ENCODE results near the gene SF3A2.
A peak's percentile ranks its signal among the peaks of the same experiment; 100 is the strongest.

The SF3A2 gene, protein sequence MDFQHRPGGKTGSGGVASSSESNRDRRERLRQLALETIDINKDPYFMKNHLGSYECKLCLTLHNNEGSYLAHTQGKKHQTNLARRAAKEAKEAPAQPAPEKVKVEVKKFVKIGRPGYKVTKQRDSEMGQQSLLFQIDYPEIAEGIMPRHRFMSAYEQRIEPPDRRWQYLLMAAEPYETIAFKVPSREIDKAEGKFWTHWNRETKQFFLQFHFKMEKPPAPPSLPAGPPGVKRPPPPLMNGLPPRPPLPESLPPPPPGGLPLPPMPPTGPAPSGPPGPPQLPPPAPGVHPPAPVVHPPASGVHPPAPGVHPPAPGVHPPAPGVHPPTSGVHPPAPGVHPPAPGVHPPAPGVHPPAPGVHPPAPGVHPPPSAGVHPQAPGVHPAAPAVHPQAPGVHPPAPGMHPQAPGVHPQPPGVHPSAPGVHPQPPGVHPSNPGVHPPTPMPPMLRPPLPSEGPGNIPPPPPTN

DNA sequence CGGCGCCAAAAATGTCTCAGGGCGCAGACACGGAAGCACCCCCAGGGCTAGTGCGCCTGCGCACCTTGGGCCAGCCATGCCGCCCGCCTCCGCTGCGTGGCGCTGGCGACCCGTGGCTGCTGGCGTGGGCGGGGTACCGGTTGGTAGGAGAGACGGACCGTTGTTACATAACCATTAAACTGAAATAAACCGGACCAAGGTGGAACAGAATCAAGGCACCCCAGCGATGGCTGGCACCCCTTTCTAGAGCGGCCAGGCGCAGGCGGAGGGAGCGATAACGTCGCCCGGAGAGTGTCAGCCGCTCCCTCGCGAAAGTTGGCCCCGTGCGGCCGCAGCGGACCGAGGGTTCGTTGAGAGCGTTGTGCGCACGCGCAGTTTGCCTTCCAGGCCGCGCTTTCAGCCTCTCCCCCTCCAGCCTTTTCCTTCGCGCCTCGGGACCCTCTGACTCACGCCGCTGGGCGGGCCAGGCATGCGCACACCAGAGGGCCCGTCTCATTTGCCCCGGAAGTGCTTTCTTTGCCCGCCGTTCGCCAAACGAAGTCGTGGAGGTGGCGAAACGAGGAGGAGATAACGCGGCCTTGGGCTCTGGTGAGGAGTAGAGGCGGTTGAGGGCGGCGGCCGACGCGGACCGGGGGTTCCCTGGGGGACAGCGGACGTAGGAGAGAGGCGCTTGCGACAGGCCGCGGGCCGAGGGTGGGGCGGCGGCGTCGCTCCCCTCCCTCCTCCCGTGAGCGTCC is at the start of gene SF3A2, which contains the start of gene PLEKHJ1:
Gene SF3A2 (plus strand): TSS at position 511 of the 737 bp plus-strand sequence. CDS start 6,595 bp downstream, outside the sequence.
Gene PLEKHJ1 (minus strand): TSS at position 16 of the 737 bp plus-strand sequence. CDS start 81 bp downstream, outside the sequence.
- H3K36me3 Mint-ChIP-seq (ENCODE audit: low read depth), result peaks cover 90% of the 10 kb centered on the region

DNA sequence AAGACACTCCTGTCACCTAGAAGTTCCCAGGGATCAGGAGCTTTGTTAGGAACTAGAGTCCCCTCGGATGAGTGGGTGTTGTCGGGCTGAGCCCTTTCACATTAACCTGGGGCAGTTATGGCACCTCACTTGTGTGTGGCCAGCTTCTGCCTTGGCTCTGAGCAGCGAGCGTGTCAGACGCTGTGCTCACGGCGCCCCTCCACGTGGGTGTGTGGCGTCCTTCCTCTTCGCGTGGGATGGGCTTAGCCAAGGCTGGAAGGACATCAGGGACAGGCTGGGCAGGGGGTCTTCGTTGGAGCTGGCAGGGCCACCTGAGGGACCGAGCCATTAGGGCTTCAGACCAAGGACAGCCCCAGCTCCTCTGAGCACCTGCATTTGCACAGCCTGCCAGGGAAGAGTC is 49.5 kb upstream of the SF3A2 start:
- Mint-ChIP-seq H3K9me3 (no peaks in the 10 kb centered on the region), H3K4me1 (ENCODE audit: low read depth) (peaks cover 25% of the 10 kb centered on the region), H3K27ac (peak overlapping the region; percentile 14), H3K27me3 (no peaks in the 10 kb centered on the region), H3K36me3 (ENCODE audit: low read depth) (peaks cover 91% of the 10 kb centered on the region), H3K4me3 (no peak overlapping the region)
- no peak for DNase-seq

More for the DNA sequence above, at the start of gene SF3A2, which contains the start of gene PLEKHJ1:
- peaks cover 68% of the 10 kb centered on the region for H3K4me1 Mint-ChIP-seq (ENCODE audit: low read depth)
- DNase-seq, result peak; percentile 100
- peak within 1 kb of the TSS; percentile 94 for H3K4me3 Mint-ChIP-seq
- no peaks in the 10 kb centered on the region for H3K9me3 Mint-ChIP-seq
- no peaks in the 10 kb centered on the region for H3K27me3 Mint-ChIP-seq
- peak within 1 kb of the TSS; percentile 96 for H3K27ac Mint-ChIP-seq

DNA sequence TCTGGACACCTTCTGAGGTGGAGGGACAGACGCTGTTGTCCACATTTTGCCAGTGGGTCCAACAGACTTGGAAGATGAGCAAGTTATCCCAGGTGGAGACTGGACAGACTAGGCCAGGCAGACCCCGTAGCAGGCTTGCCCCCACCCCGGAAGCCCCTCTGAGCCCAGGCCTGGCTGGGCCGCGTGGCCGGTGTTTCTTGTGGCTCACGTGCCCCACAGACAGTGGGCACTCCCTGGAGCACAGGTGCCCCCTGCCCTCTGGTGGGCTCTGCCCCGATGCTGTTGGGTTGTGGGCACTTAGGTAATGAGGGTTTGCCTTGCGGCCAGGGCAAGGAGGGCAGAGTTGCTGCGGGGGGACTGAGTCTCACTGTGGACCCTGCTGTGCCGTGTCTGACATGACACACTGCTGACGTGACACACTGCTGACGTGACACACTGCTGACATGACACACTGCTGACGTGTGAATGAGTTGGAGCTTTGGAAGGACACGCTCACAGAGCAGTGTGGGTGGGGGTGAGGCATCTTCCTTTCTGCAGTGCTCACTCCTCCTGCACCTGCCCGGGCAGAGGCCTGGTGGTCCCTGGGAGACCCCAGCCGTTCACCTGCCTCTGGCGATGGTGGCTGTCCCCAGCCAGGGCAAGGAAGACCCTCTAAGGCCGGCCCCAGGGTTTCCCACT is 47.8 kb upstream of the SF3A2 start:
- Mint-ChIP-seq H3K27ac (peak overlapping the region; percentile 50), H3K27me3 (no peaks in the 10 kb centered on the region), H3K9me3 (no peaks in the 10 kb centered on the region), H3K4me1 (ENCODE audit: low read depth) (peaks cover 24% of the 10 kb centered on the region), H3K4me3 (no peak overlapping the region), H3K36me3 (ENCODE audit: low read depth) (peaks cover 90% of the 10 kb centered on the region)
- no peak for DNase-seq

DNA sequence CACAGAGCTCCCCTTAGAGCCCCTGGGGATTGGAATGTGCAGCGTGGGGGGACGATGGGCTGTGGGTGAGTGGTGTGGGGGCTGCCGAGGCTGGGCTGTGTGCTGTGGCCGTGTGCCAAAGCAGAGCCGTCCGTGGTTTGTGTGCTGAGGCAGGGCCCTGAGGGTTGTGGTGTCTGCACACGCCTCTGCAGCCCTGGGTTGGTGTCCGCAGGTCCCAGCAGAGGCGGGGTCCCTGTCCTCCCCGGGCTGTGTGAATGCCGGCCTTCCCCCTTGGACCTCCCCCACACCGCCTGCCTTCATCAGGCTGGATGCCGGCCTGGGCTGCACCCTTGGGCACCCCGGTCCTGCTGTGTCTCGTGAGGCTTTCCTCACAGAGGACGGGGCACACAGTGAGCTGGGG is 46.7 kb upstream of the SF3A2 start:
- H3K27ac Mint-ChIP-seq, result no peak overlapping the region
- no peaks in the 10 kb centered on the region for H3K27me3 Mint-ChIP-seq
- H3K36me3 Mint-ChIP-seq (ENCODE audit: low read depth), result peaks cover 90% of the 10 kb centered on the region
- H3K9me3 Mint-ChIP-seq, result no peaks in the 10 kb centered on the region
- no peak overlapping the region for H3K4me3 Mint-ChIP-seq
- H3K4me1 Mint-ChIP-seq (ENCODE audit: low read depth), result peaks cover 17% of the 10 kb centered on the region
- no peak for DNase-seq

DNA sequence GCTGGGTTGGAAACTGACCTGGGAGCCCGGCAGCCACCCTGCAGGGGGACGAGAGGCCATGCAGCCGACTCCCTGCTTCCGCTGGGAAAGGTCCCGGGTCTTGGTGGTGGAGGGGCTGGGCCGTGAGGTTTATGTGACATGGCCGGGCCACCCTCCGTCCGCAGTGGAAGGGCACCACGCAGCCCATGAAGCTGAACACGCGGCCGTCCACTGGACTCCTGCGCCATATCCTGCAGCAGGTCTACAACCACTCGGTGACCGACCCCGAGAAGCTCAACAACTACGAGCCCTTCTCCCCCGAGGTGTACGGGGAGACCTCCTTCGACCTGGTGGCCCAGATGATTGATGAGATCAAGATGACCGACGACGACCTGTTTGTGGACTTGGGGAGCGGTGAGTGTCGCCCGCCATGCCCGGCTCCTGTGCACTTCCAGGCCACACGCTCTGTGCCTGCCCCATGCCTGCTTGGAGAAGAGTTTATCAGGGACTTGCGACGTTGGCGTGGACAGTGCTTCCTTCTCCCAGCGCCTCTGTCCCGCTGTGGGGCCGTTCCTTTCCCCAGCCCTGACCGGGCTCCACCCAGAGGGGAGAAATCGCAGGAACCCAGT is 45.7 kb upstream of the SF3A2 start:
- Mint-ChIP-seq H3K4me3 (no peak overlapping the region), H3K27me3 (no peaks in the 10 kb centered on the region), H3K36me3 (ENCODE audit: low read depth) (peaks cover 91% of the 10 kb centered on the region), H3K9me3 (no peaks in the 10 kb centered on the region), H3K27ac (no peak overlapping the region), H3K4me1 (ENCODE audit: low read depth) (peaks cover 14% of the 10 kb centered on the region)
- no peak for DNase-seq

DNA sequence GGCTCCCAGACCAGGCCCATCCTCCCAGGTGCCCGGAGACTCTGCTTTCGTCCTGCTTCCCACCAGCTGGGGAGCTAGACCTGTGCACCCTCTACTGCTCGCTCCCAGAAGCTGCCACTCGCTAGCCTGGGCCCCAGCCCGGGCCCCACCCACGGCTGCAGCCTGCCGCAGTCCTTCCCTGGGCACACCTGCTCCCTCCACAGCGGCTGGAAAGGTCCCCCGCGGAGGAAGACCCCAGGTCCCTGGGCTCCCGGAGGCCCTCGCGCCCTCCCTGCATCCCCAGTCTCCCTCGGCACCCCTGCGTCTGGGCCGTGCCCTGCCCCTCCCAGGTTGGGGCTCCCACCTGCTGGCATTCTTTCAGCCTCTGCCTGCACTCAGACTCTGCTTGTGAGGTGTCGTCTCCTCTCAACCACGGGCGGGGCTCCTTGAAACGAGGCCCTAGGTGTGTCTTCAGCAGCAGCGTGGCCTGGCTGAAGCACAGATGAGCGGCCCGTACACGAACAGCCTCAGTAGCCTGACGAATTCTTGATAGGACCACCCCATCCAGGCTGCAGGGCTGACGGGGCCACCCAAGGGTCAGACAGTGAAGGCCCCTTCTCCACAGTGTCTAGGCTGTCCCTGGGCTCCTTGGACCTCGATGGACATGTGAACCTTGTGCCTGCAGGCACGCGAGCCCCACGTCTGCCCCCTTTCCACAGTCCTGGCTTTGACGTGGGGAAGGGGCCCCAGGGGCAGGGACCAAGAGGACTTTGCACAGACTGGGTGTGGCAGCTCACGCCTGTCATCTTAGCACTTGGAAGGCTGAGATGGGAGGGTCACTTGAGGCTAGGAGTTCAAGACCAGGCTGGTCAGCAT is 44.9 kb upstream of the SF3A2 start:
- H3K4me3 Mint-ChIP-seq, result no peak overlapping the region
- no peaks in the 10 kb centered on the region for H3K9me3 Mint-ChIP-seq
- no peak for DNase-seq
- peaks cover 91% of the 10 kb centered on the region for H3K36me3 Mint-ChIP-seq (ENCODE audit: low read depth)
- H3K27me3 Mint-ChIP-seq, result no peaks in the 10 kb centered on the region
- peaks cover 14% of the 10 kb centered on the region for H3K4me1 Mint-ChIP-seq (ENCODE audit: low read depth)
- no peak overlapping the region for H3K27ac Mint-ChIP-seq

DNA sequence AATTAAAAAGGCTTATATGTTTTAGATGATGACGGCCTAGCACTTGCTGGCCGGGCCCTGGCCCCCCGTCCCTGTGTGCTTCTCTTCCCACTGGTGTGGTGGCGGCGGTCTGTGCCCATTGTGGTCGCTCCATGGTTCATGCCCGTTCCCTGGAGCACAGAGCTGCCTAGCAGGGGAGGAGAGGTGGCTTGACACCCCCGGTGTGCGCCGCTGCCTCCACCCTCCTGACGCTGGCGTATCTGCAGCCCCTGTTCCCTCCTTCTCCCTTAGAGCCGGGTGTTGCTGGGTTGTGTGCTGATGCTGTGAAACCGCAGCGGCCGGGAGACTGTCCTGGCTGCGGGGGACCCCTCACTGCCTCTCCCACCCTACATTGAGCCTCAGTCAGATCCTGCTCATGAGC is 43.8 kb upstream of the SF3A2 start:
- no peaks in the 10 kb centered on the region for H3K9me3 Mint-ChIP-seq
- peaks cover 94% of the 10 kb centered on the region for H3K36me3 Mint-ChIP-seq (ENCODE audit: low read depth)
- H3K4me1 Mint-ChIP-seq (ENCODE audit: low read depth), result peaks cover 13% of the 10 kb centered on the region
- no peak overlapping the region for H3K27ac Mint-ChIP-seq
- DNase-seq, result no peak
- H3K27me3 Mint-ChIP-seq, result no peaks in the 10 kb centered on the region
- no peak overlapping the region for H3K4me3 Mint-ChIP-seq

DNA sequence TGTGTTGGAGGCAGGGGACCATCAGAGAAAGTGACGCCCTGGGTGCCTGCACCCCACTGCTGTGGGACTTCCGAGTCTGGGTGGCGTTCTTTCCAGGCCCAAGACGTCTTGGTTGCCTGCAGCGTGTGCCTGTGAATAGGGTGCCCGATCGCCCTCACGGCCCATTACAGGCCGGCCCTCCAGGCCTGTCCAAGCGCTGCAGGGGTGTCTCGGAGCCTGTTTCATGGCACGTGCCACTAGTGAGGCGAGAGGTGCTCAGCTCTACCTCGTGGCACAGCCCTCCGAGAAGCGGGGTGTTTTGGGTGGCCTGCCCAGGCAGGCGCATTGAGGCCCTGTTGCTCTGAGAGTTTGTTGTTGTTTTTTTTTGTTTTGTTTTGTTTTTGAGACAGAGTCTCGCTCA is 42.8 kb upstream of the SF3A2 start:
- Mint-ChIP-seq H3K4me1 (ENCODE audit: low read depth) (peaks cover 9% of the 10 kb centered on the region), H3K9me3 (no peaks in the 10 kb centered on the region), H3K36me3 (ENCODE audit: low read depth) (peaks cover 94% of the 10 kb centered on the region), H3K27me3 (no peaks in the 10 kb centered on the region), H3K4me3 (no peak overlapping the region), H3K27ac (no peak overlapping the region)
- no peak for DNase-seq

DNA sequence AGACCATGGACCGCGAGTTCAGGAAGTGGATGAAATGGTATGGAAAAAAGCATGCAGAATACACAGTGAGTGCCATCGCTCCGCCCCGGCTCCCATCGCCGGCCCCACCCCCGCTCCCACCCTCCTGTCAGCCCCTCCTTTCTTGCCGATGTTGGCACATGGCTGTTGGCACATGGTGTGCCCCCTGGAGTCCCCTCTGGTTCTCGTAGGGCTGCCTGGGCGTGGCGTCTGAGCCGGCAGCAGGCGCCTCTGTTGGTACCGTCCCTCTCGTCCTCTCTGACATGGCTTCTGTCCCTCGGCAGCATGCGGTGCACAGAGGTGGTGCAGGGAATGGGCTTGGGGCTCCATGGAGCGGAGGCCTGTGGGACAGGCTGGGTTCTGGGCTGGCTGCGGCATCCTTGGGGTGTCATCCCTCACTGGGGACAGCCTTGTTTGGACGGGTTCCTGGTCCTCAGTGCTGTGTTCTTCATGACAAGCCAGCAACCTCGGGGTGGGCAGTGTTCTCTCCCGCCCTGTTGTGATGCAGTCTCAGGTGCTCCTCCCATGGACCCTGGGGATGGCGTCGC is 42.0 kb upstream of the SF3A2 start:
- Mint-ChIP-seq H3K36me3 (ENCODE audit: low read depth) (peaks cover 89% of the 10 kb centered on the region), H3K4me3 (no peak overlapping the region), H3K9me3 (no peaks in the 10 kb centered on the region), H3K27ac (no peak overlapping the region), H3K27me3 (no peaks in the 10 kb centered on the region), H3K4me1 (ENCODE audit: low read depth) (peaks cover 3% of the 10 kb centered on the region)
- DNase-seq, result no peak

DNA sequence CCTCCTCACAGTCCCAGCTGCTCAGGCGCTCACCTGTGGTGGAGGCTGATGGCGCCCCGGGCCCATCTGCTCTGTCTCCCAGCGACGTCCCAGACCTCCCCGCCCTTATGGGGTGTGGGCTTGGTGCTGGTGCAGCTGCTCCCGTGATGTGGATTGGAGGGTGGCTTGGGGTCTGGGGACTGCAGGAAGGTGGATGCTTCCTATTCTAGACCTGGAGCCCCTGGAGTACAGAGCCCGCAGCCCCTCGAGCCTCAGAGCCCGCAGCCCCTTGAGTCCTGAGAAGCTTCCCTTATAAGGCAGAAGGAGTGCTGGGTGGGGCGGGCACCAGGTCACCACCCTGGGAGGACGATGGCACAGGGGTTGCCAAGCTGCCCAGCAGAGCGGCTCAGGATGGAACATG is 41.3 kb upstream of the SF3A2 start:
- Mint-ChIP-seq H3K27ac (no peak overlapping the region), H3K27me3 (no peaks in the 10 kb centered on the region), H3K4me1 (ENCODE audit: low read depth) (peaks cover 3% of the 10 kb centered on the region), H3K4me3 (no peak overlapping the region), H3K36me3 (ENCODE audit: low read depth) (peaks cover 83% of the 10 kb centered on the region), H3K9me3 (no peaks in the 10 kb centered on the region)
- DNase-seq, result no peak

DNA sequence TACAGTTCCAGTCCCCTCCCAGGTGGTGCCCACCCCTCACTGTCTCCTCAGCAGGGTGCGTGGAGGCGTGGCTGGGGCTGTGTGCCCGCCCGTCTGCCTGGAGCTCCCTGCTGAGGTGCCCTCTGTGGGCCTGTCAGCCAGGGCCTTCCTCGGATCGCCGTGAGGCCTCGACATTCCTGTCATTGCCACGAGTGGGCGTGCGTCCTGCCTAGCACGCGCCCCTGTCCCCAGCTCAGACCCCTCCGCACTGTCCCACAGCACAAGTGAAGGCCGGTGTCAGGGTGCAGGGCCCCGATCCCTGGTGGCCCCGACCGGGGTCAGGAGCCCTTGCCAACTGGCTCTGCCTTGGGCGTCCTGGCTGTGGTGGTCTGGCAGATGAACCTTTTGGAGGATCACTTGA is 40.7 kb upstream of the SF3A2 start:
- peaks cover 3% of the 10 kb centered on the region for H3K4me1 Mint-ChIP-seq (ENCODE audit: low read depth)

DNA sequence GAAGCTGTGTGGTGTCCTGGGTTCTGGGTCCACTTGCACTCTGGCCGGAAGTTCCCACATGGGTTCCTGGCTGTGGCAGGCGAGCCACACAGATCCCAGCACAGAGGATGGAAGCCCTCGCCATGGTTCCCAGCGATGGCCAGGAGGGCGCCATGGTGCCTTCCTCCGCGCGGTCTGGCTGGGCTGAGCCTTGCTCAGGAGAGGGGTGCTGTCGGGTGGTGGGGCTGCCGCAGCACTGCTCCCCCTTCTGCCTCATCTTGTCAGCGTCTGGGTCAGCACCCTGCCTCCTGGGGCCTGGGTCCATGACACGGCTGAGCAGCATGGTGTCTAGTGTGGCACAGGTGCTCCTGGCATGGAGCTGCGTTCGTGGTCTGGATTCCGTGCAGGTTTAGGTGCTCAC is 39.4 kb upstream of the SF3A2 start:
- Mint-ChIP-seq H3K4me1 (ENCODE audit: low read depth) (peaks cover 3% of the 10 kb centered on the region), H3K27me3 (no peaks in the 10 kb centered on the region), H3K9me3 (no peaks in the 10 kb centered on the region), H3K36me3 (ENCODE audit: low read depth) (peaks cover 76% of the 10 kb centered on the region), H3K4me3 (no peak overlapping the region), H3K27ac (no peak overlapping the region)
- no peak for DNase-seq

More for the DNA sequence above, 40.7 kb upstream of the SF3A2 start:
- Mint-ChIP-seq H3K9me3 (no peaks in the 10 kb centered on the region), H3K36me3 (ENCODE audit: low read depth) (peaks cover 77% of the 10 kb centered on the region), H3K27ac (no peak overlapping the region), H3K4me3 (no peak overlapping the region), H3K27me3 (no peaks in the 10 kb centered on the region)
- DNase-seq, result no peak

DNA sequence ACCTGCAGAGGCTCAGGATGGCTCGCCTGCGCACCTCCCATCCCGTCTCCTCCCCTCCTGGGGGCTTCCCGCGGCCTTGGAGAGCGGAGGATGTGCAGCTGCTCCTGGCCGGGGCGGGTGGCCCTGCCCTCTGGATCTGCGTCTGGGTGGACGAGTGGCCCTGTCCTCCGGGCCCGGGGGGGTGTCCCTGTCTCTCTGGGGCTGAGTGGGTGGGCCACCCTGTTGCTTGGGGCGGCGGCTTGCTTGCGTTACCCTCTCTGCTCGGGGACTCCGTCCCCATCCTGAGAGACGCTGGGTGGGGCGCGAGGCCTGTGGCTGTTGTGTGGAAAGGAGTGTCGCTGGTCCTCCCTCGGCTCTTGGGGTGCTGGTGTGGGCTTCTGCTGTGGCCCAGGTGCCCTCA is 38.3 kb upstream of the SF3A2 start:
- Mint-ChIP-seq H3K9me3 (no peaks in the 10 kb centered on the region), H3K4me3 (no peak overlapping the region), H3K27ac (no peak overlapping the region), H3K27me3 (no peaks in the 10 kb centered on the region), H3K36me3 (ENCODE audit: low read depth) (peaks cover 75% of the 10 kb centered on the region), H3K4me1 (ENCODE audit: low read depth) (peaks cover 3% of the 10 kb centered on the region)
- no peak for DNase-seq
